Measurements from ENCODE around the gene OSBPL7. TPM values are rescaled to one million over a fixed set of nuclear protein-coding genes. Genes with fewer than 3 reads are reported as not detected.

Gene OSBPL7
- total and polyA plus RNA-seq, 4 donors = 0.51 to 2.4 (median 1.4) TPM

GRCh38 chr17:47837401-47838039, 15.9 kb upstream of the OSBPL7 start:
- Histone ChIP-seq H3K4me3 (ENCODE audit: low read depth in 1 of 3, low read length in 3 of 3) (no peak overlapping the region), H3K9me3 (ENCODE audit: control insufficient read depth in 4 of 4, low read length in 3 of 4) (no peaks in the 10 kb centered on the region), H3K36me3 (ENCODE audit: control insufficient read depth in 4 of 4, insufficient read depth in 3 of 4, low read depth in 1 of 4, low read length in 3 of 4) (peaks cover 0 to 15% (median 4%) of the 10 kb centered on the region in 4 donors), H3K27ac (ENCODE audit: low read depth in 1 of 2, low read length in 2 of 2) (no peak overlapping the region), H3K27me3 (ENCODE audit: control insufficient read depth in 4 of 4, insufficient read depth in 4 of 4, low read length in 3 of 4) (no peaks in the 10 kb centered on the region), H3K4me1 (ENCODE audit: control insufficient read depth in 4 of 4, insufficient read depth in 4 of 4, low read length in 3 of 4) (peaks cover 8 to 34% (median 24%) of the 10 kb centered on the region in 4 donors), H3K9ac (ENCODE audit: low read depth in 1 of 2, low read length in 2 of 2) (no peak overlapping the region)
- TF ChIP-seq YY1 (IDR thresholded peaks at IDR 0.05) (no peak), ZBTB33 (IDR thresholded peaks at IDR 0.05) (no peak), FOXA2 (IDR thresholded peaks at IDR 0.05) (no peak), REST (IDR thresholded peaks at IDR 0.05) (no peak), RAD21 (IDR thresholded peaks at IDR 0.05) (no peak), JUND (IDR thresholded peaks at IDR 0.05) (no peak), HNF4G (IDR thresholded peaks at IDR 0.05) (no peak), ATF3 (IDR thresholded peaks at IDR 0.05) (no peak), MAX (IDR thresholded peaks at IDR 0.05) (no peak), CTCF (IDR thresholded peaks at IDR 0.05; ENCODE audit: low read depth, low read length, missing input control) (no peak)
- WGBS = 64% methylated on average over 13 of the region's 13 CpGs
- DNase-seq (ENCODE audit: low spot score) = peak; percentile 42

- H3K27ac ChIP-seq (ENCODE audit: low read depth in 1 of 2, low read length in 2 of 2) = no peak overlapping the region
- no peak for DNase-seq (ENCODE audit: low spot score)
- H3K9ac ChIP-seq (ENCODE audit: low read depth in 1 of 2, low read length in 2 of 2) = no peak overlapping the region
- no peaks in the 10 kb centered on the region for H3K27me3 ChIP-seq (ENCODE audit: control insufficient read depth in 4 of 4, insufficient read depth in 4 of 4, low read length in 3 of 4)
- 92% methylated on average over 6 of the region's 6 CpGs for WGBS
- H3K4me1 ChIP-seq (ENCODE audit: control insufficient read depth in 4 of 4, insufficient read depth in 4 of 4, low read length in 3 of 4) = peaks cover 7 to 38% (median 24%) of the 10 kb centered on the region in 4 donors
- peaks cover 0 to 15% (median 4%) of the 10 kb centered on the region in 4 donors for H3K36me3 ChIP-seq (ENCODE audit: control insufficient read depth in 4 of 4, insufficient read depth in 3 of 4, low read depth in 1 of 4, low read length in 3 of 4)
- H3K4me3 ChIP-seq (ENCODE audit: low read depth in 1 of 3, low read length in 3 of 3) = no peak overlapping the region
- no peaks in the 10 kb centered on the region for H3K9me3 ChIP-seq (ENCODE audit: control insufficient read depth in 4 of 4, low read length in 3 of 4)
- TF ChIP-seq YY1 (IDR thresholded peaks at IDR 0.05) = no peak
- no peak for TF ChIP-seq JUND (IDR thresholded peaks at IDR 0.05)
- TF ChIP-seq ATF3 (IDR thresholded peaks at IDR 0.05) = no peak
- TF ChIP-seq HNF4G (IDR thresholded peaks at IDR 0.05) = no peak
- no peak for TF ChIP-seq FOXA1 (IDR thresholded peaks at IDR 0.05)
- no peak for TF ChIP-seq CTCF (IDR thresholded peaks at IDR 0.05; ENCODE audit: low read depth, low read length, missing input control)
- TF ChIP-seq RXRA (IDR thresholded peaks at IDR 0.05) = no peak
- TF ChIP-seq RAD21 (IDR thresholded peaks at IDR 0.05) = no peak
- TF ChIP-seq EGR1 (IDR thresholded peaks at IDR 0.05; ENCODE audit: low read depth in 2 of 2) = no peak
- no peak for TF ChIP-seq MAX (IDR thresholded peaks at IDR 0.05)
- TF ChIP-seq FOXA2 (IDR thresholded peaks at IDR 0.05) = no peak
- TF ChIP-seq NR2F2 (IDR thresholded peaks at IDR 0.05) = no peak
- no peak for TF ChIP-seq GABPA (IDR thresholded peaks at IDR 0.05 in 1 of 2, conservative IDR thresholded peaks at IDR 0.05 in 1 of 2)
- TF ChIP-seq HNF4A (conservative IDR thresholded peaks at IDR 0.05) = no peak
Observed at GRCh38 chr17:47836601-47837000, 15.0 kb upstream of the OSBPL7 start.

All from liver (tissue), 9 donors.